ENCODE data around the gene EPB41L2.

DNA sequence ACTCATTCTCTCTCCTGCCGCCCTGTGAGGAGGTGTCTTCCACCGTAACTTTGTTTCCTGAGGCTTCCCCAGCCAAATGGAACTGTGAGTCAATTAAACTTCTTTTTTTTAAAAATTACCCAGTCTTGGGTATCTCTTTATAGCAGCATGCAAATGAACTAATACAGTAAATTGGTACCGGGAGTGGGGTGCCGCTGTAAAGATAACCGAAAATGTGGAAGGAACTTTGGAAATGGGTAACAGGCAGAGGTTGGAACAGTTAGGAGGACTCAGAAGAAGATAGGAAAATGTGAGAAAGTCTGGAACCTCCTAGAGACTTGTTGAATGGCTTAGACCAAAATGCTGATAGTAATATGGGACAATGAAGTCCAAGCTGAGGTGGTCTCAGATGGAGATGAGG lies 55.8 kb downstream of the EPB41L2 start:
- no peak for TF ChIP-seq CTCF (IDR thresholded peaks at IDR 0.05 in 8 of 11, conservative IDR thresholded peaks at IDR 0.05 in 3 of 11)
- TF ChIP-seq POLR2AphosphoS5 (IDR thresholded peaks at IDR 0.05): no peak
- TF ChIP-seq POLR2A (IDR thresholded peaks at IDR 0.05): no peak

Data from spleen (tissue), 7 donors.